Fibroblast of pulmonary artery (primary cell): ENCODE results near the gene GNB4.

Experiments
- DNase-seq: peaks from one replicate; pipeline ENCODE4 v3.0.0-alpha.2; 2010; ENCODE audit warnings: low read depth
- H3K4me3 ChIP-seq: replicated peaks from 2 replicates; pipeline ENCODE4 v1.5.1; 2011; ENCODE audit warnings: low read depth, mild to moderate bottlenecking, control low read depth, low read length, moderate library complexity
- TF ChIP-seq, protein P1 (sequence below): IDR thresholded peaks from 2 replicates; pipeline ENCODE4 v1.5.1; 2011; ENCODE audit warnings: mild to moderate bottlenecking, control low read depth, low read length, inconsistent platforms; ENCODE audit errors: missing control alignments

GNB4 gene

GRCh38 chr3:179474480-179474879 is 23.2 kb upstream of the GNB4 start:
- H3K4me3 ChIP-seq = no peak overlapping the region
- DNase-seq = no peak
- TF ChIP-seq, protein P1, sequence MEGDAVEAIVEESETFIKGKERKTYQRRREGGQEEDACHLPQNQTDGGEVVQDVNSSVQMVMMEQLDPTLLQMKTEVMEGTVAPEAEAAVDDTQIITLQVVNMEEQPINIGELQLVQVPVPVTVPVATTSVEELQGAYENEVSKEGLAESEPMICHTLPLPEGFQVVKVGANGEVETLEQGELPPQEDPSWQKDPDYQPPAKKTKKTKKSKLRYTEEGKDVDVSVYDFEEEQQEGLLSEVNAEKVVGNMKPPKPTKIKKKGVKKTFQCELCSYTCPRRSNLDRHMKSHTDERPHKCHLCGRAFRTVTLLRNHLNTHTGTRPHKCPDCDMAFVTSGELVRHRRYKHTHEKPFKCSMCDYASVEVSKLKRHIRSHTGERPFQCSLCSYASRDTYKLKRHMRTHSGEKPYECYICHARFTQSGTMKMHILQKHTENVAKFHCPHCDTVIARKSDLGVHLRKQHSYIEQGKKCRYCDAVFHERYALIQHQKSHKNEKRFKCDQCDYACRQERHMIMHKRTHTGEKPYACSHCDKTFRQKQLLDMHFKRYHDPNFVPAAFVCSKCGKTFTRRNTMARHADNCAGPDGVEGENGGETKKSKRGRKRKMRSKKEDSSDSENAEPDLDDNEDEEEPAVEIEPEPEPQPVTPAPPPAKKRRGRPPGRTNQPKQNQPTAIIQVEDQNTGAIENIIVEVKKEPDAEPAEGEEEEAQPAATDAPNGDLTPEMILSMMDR = no peak

- no peak for DNase-seq
- H3K4me3 ChIP-seq = no peak overlapping the region
- TF ChIP-seq, protein P1 = no peak
Observed at GRCh38 chr3:179473565-179473964, 22.3 kb upstream of the GNB4 start.

GRCh38 chr3:179464323-179465092 is 13.2 kb upstream of the GNB4 start:
- no peak overlapping the region for H3K4me3 ChIP-seq
- no peak for DNase-seq
- TF ChIP-seq, protein P1 = no peak

- TF ChIP-seq, protein P1 = no peak
- peak; percentile 65 for DNase-seq
- H3K4me3 ChIP-seq = no peak overlapping the region
Observed at GRCh38 chr3:179463319-179463718, 12.0 kb upstream of the GNB4 start.

GRCh38 chr3:179460260-179460659 is 9.0 kb upstream of the GNB4 start:
- H3K4me3 ChIP-seq = no peak overlapping the region
- TF ChIP-seq, protein P1 = no peak
- DNase-seq = no peak

GRCh38 chr3:179455954-179456353 is 4.7 kb upstream of the GNB4 start:
- TF ChIP-seq, protein P1 = no peak
- peak; percentile 19 for DNase-seq
- H3K4me3 ChIP-seq = no peak overlapping the region

GRCh38 chr3:179454887-179455286 is 3.6 kb upstream of the GNB4 start:
- DNase-seq = peak; percentile 32
- no peak overlapping the region for H3K4me3 ChIP-seq

More at GRCh38 chr3:179454887-179455286, 3.6 kb upstream of the GNB4 start:
- TF ChIP-seq, protein P1 = no peak
